Measurements from ENCODE around the gene ATP13A5. TPM values are rescaled to one million over a fixed set of nuclear protein-coding genes. Genes with fewer than 3 reads are reported as not detected.

ATP13A5 gene
- total and polyA plus RNA-seq, 2 experiments from 2014 or later: not detected

GRCh38 chr3:193403307-193403706 is 24.8 kb upstream of the ATP13A5 start (continued):
- no peak for TF ChIP-seq ZNF114 (CRISPR knock-in tag; IDR thresholded peaks at IDR 0.05)
- no peak for TF ChIP-seq CTCF (conservative IDR thresholded peaks at IDR 0.05; ENCODE audit: low read depth in 2 of 2)
- no peak for TF ChIP-seq CREB1 (CRISPR knock-in tag; IDR thresholded peaks at IDR 0.05; ENCODE audit: low read depth)
- TF ChIP-seq STAT1 (IDR thresholded peaks at IDR 0.05; ENCODE audit: unreplicated experiment): no peak
- TF ChIP-seq EZH2 (IDR thresholded peaks at IDR 0.05; ENCODE audit: low read depth, unreplicated experiment): no peak
- no peak for TF ChIP-seq JUNB (IDR thresholded peaks at IDR 0.05; ENCODE audit: unreplicated experiment)

GRCh38 chr3:193400304-193400703 is 21.8 kb upstream of the ATP13A5 start:
- no peaks in the 10 kb centered on the region; the same call in 1 of the 2 replicates for H3K36me3 ChIP-seq (ENCODE audit: insufficient read depth)
- peaks cover 10% of the 10 kb centered on the region; the same call in 1 of the 2 replicates for H3K9me2 ChIP-seq (ENCODE audit: insufficient read depth)
- H3F3A ChIP-seq (replicated peaks; ENCODE audit: low read depth): no peaks in the 10 kb centered on the region
- H3K79me2 ChIP-seq (replicated peaks; ENCODE audit: insufficient read depth): no peaks in the 10 kb centered on the region
- ATAC-seq: no peak
- TF ChIP-seq CREB1 (CRISPR knock-in tag; IDR thresholded peaks at IDR 0.05; ENCODE audit: low read depth): no peak
- no peak for TF ChIP-seq NANOG (IDR thresholded peaks at IDR 0.05; ENCODE audit: borderline replicate concordance)
- H3K4me2 ChIP-seq: no peak overlapping the region
- DNase-seq (ENCODE audit: low spot score): no peak
- H3K27ac ChIP-seq (ENCODE audit: low read depth): no peak overlapping the region
- H3K4me1 Mint-ChIP-seq: no peaks in the 10 kb centered on the region
- H3K27ac Mint-ChIP-seq: no peak overlapping the region
- H3K9me3 Mint-ChIP-seq: peaks cover 4% of the 10 kb centered on the region; the same call in 1 of the 3 replicates
- H3K27me3 ChIP-seq (ENCODE audit: insufficient read depth): no peaks in the 10 kb centered on the region
- H2AFZ ChIP-seq: no peak overlapping the region
- peaks cover 3% of the 10 kb centered on the region for H3K27me3 Mint-ChIP-seq (ENCODE audit: insufficient read depth, low read depth, poor library complexity)
- H3K4me3 Mint-ChIP-seq: no peak overlapping the region
- no peak overlapping the region for H3K4me3 ChIP-seq
- no peaks in the 10 kb centered on the region for H3K4me1 ChIP-seq (ENCODE audit: insufficient read depth)
- no peaks in the 10 kb centered on the region for H4K20me1 ChIP-seq (replicated peaks; ENCODE audit: insufficient read depth)
- H3K36me3 Mint-ChIP-seq (ENCODE audit: low read depth): no peaks in the 10 kb centered on the region

- no peak overlapping the region for H3K27ac Mint-ChIP-seq
- Histone ChIP-seq H3K9me2 (ENCODE audit: insufficient read depth) (peaks cover 16% of the 10 kb centered on the region; the same call in 1 of the 2 replicates), H3K27me3 (ENCODE audit: insufficient read depth) (no peaks in the 10 kb centered on the region), H2AFZ (no peak overlapping the region), H3K79me2 (replicated peaks; ENCODE audit: insufficient read depth) (no peaks in the 10 kb centered on the region), H4K20me1 (replicated peaks; ENCODE audit: insufficient read depth) (no peaks in the 10 kb centered on the region), H3K4me1 (ENCODE audit: insufficient read depth) (no peaks in the 10 kb centered on the region), H3K36me3 (ENCODE audit: insufficient read depth) (no peaks in the 10 kb centered on the region), H3K4me3 (no peak overlapping the region), H3K4me2 (no peak overlapping the region), H3F3A (replicated peaks; ENCODE audit: low read depth) (no peaks in the 10 kb centered on the region), H3K27ac (ENCODE audit: low read depth) (no peak overlapping the region)
- peaks cover 2% of the 10 kb centered on the region; the same call in 1 of the 3 replicates for H3K4me1 Mint-ChIP-seq
- no peak for ATAC-seq
- TF ChIP-seq CREB1 (CRISPR knock-in tag; IDR thresholded peaks at IDR 0.05; ENCODE audit: low read depth): no peak
- TF ChIP-seq ZNF331 (CRISPR knock-in tag; IDR thresholded peaks at IDR 0.05; ENCODE audit: low read depth): no peak
- TF ChIP-seq POLR2AphosphoS5 (IDR thresholded peaks at IDR 0.05; ENCODE audit: low read depth): no peak
- no peak for TF ChIP-seq STAT1 (IDR thresholded peaks at IDR 0.05; ENCODE audit: unreplicated experiment)
- TF ChIP-seq CTCF (conservative IDR thresholded peaks at IDR 0.05; ENCODE audit: low read depth in 2 of 2): no peak
- no peak for TF ChIP-seq REST (IDR thresholded peaks at IDR 0.05; ENCODE audit: unreplicated experiment)
- no peak for TF ChIP-seq NANOG (IDR thresholded peaks at IDR 0.05; ENCODE audit: borderline replicate concordance)
- TF ChIP-seq JUNB (IDR thresholded peaks at IDR 0.05; ENCODE audit: unreplicated experiment): no peak
- no peak for TF ChIP-seq EZH2phosphoT487 (IDR thresholded peaks at IDR 0.05; ENCODE audit: unreplicated experiment)
- no peaks in the 10 kb centered on the region; the same call in 1 of the 3 replicates for H3K36me3 Mint-ChIP-seq (ENCODE audit: low read depth)
- no peak overlapping the region for H3K4me3 Mint-ChIP-seq
- peaks cover 4% of the 10 kb centered on the region; the same call in 1 of the 3 replicates for H3K9me3 Mint-ChIP-seq
- H3K27me3 Mint-ChIP-seq (ENCODE audit: insufficient read depth, low read depth, poor library complexity): peaks cover 3% of the 10 kb centered on the region
- DNase-seq (ENCODE audit: low spot score): no peak
Measured at GRCh38 chr3:193396451-193397244, 18.1 kb upstream of the ATP13A5 start.
